ENCODE data around the gene SKI.

The SKI gene

GRCh38 chr1:2277741-2278488 lies 49.8 kb downstream of the SKI start:
- peak overlapping the region; percentile 75 for H3K14ac ChIP-seq (ENCODE audit: low read length)
- DNase-seq (ENCODE audit: low spot score) = no peak
- peak overlapping the region; percentile 96 for H2BK5ac ChIP-seq (ENCODE audit: low read length)
- H2BK12ac ChIP-seq (ENCODE audit: low read length) = peak overlapping the region; percentile 100
- peak overlapping the region; percentile 83 for H3K9ac ChIP-seq (ENCODE audit: low read depth, low read length, poor library complexity)
- H3K4ac ChIP-seq (ENCODE audit: low read length) = peak overlapping the region; percentile 97
- peak overlapping the region; percentile 93 for H3K27ac ChIP-seq (replicated peaks; ENCODE audit: low read length)
- peak overlapping the region; percentile 69 for H2BK15ac ChIP-seq (ENCODE audit: low read length)
- H2AK5ac ChIP-seq (ENCODE audit: low read depth, low read length) = peak overlapping the region; percentile 99
- no peak overlapping the region for H4K8ac ChIP-seq (ENCODE audit: low read depth, low read length)
- H3K36me3 ChIP-seq (replicated peaks in 1 of 2; ENCODE audit: control insufficient read depth in 2 of 2, insufficient read depth in 2 of 2, low read length in 2 of 2) = peaks cover 7 to 22% of the 10 kb centered on the region in 2 donors
- peak overlapping the region; percentile 99 for H3K23ac ChIP-seq (ENCODE audit: low read depth, low read length, poor library complexity)
- no peak overlapping the region for H3K4me2 ChIP-seq (ENCODE audit: insufficient read depth, low read length, poor library complexity, severe bottlenecking)
- peaks cover 5% of the 10 kb centered on the region in 2 donors for H3K9me3 ChIP-seq (replicated peaks in 1 of 2; ENCODE audit: control insufficient read depth in 2 of 2, insufficient read depth in 1 of 2, low read depth in 1 of 2, low read length in 2 of 2)
- peaks cover 42 to 58% of the 10 kb centered on the region in 2 donors for H3K4me1 ChIP-seq (ENCODE audit: control insufficient read depth in 2 of 2, insufficient read depth in 1 of 2, low read depth in 1 of 2, low read length in 2 of 2)
- no peak overlapping the region for H2AFZ ChIP-seq (ENCODE audit: low read length)
- H4K91ac ChIP-seq (ENCODE audit: low read depth, low read length, poor library complexity) = peak overlapping the region; percentile 60
- H3K79me1 ChIP-seq (ENCODE audit: low read depth, low read length) = peaks cover 46% of the 10 kb centered on the region
- peak overlapping the region; percentile 84 for H2BK120ac ChIP-seq (ENCODE audit: low read depth, low read length)
- H3K4me3 ChIP-seq (ENCODE audit: low read length in 2 of 2) = peak overlapping the region in 1 of 2 donors; percentile 15
- WGBS, 2 donors (ENCODE audit: extremely low coverage in 2 of 2, insufficient read length in 2 of 2, insufficient replicate concordance in 1 of 2) = no CpG with 5 or more reads among the region's 25 CpGs
- peak overlapping the region; percentile 99 for H3K18ac ChIP-seq (ENCODE audit: low read length)
- H3K27me3 ChIP-seq (ENCODE audit: control insufficient read depth in 3 of 3, insufficient read depth in 3 of 3, low read depth in 1 of 3, low read length in 3 of 3) = peaks cover 0 to 3% (median 0%) of the 10 kb centered on the region in 3 experiments

- Histone ChIP-seq H3K14ac (ENCODE audit: low read length) (peak overlapping the region; percentile 75), H3K9ac (ENCODE audit: low read depth, low read length, poor library complexity) (peak overlapping the region; percentile 79), H3K27ac (replicated peaks; ENCODE audit: low read length) (peak overlapping the region; percentile 93), H3K9me3 (replicated peaks in 1 of 2; ENCODE audit: control insufficient read depth in 2 of 2, insufficient read depth in 1 of 2, low read depth in 1 of 2, low read length in 2 of 2) (peaks cover 5% of the 10 kb centered on the region in 2 donors), H3K18ac (ENCODE audit: low read length) (peak overlapping the region; percentile 99), H3K23ac (ENCODE audit: low read depth, low read length, poor library complexity) (no peak overlapping the region), H3K4me3 (ENCODE audit: low read length in 2 of 2) (no peak overlapping the region), H2BK12ac (ENCODE audit: low read length) (peak overlapping the region; percentile 100), H2BK120ac (ENCODE audit: low read depth, low read length) (peak overlapping the region; percentile 98), H3K27me3 (ENCODE audit: control insufficient read depth in 3 of 3, insufficient read depth in 3 of 3, low read depth in 1 of 3, low read length in 3 of 3) (peaks cover 0 to 3% (median 0%) of the 10 kb centered on the region in 3 experiments), H3K79me1 (ENCODE audit: low read depth, low read length) (peaks cover 44% of the 10 kb centered on the region), H3K4me1 (ENCODE audit: control insufficient read depth in 2 of 2, insufficient read depth in 1 of 2, low read depth in 1 of 2, low read length in 2 of 2) (peaks cover 34 to 54% of the 10 kb centered on the region in 2 donors), H2BK15ac (ENCODE audit: low read length) (peak overlapping the region; percentile 69), H2BK5ac (ENCODE audit: low read length) (peak overlapping the region; percentile 96), H4K8ac (ENCODE audit: low read depth, low read length) (no peak overlapping the region), H2AK5ac (ENCODE audit: low read depth, low read length) (peak overlapping the region; percentile 99), H3K36me3 (replicated peaks in 1 of 2; ENCODE audit: control insufficient read depth in 2 of 2, insufficient read depth in 2 of 2, low read length in 2 of 2) (peaks cover 6 to 30% of the 10 kb centered on the region in 2 donors), H3K4ac (ENCODE audit: low read length) (peak overlapping the region; percentile 85), H4K91ac (ENCODE audit: low read depth, low read length, poor library complexity) (peak overlapping the region; percentile 87), H3K4me2 (ENCODE audit: insufficient read depth, low read length, poor library complexity, severe bottlenecking) (peak overlapping the region; percentile 46), H2AFZ (ENCODE audit: low read length) (no peak overlapping the region)
- no peak for DNase-seq (ENCODE audit: low spot score)
- WGBS, 2 donors (ENCODE audit: extremely low coverage in 2 of 2, insufficient read length in 2 of 2, insufficient replicate concordance in 1 of 2) = no CpG with 5 or more reads among the region's 16 CpGs
Observed at GRCh38 chr1:2278591-2279209, 50.6 kb downstream of the SKI start.

GRCh38 chr1:2279210-2279639 lies 51.1 kb downstream of the SKI start:
- Histone ChIP-seq H2BK15ac (ENCODE audit: low read length) (peak overlapping the region; percentile 69), H2BK5ac (ENCODE audit: low read length) (peak overlapping the region; percentile 96), H4K8ac (ENCODE audit: low read depth, low read length) (no peak overlapping the region), H4K91ac (ENCODE audit: low read depth, low read length, poor library complexity) (no peak overlapping the region), H3K27me3 (ENCODE audit: control insufficient read depth in 3 of 3, insufficient read depth in 3 of 3, low read depth in 1 of 3, low read length in 3 of 3) (peaks cover 0 to 3% (median 0%) of the 10 kb centered on the region in 3 experiments), H3K9ac (ENCODE audit: low read depth, low read length, poor library complexity) (peak overlapping the region; percentile 79), H3K4me3 (ENCODE audit: low read length in 2 of 2) (no peak overlapping the region), H3K14ac (ENCODE audit: low read length) (peak overlapping the region; percentile 5), H3K79me1 (ENCODE audit: low read depth, low read length) (peaks cover 41% of the 10 kb centered on the region), H3K4me1 (ENCODE audit: control insufficient read depth in 2 of 2, insufficient read depth in 1 of 2, low read depth in 1 of 2, low read length in 2 of 2) (peaks cover 33 to 54% of the 10 kb centered on the region in 2 donors), H3K4ac (ENCODE audit: low read length) (no peak overlapping the region), H3K36me3 (replicated peaks in 1 of 2; ENCODE audit: control insufficient read depth in 2 of 2, insufficient read depth in 2 of 2, low read length in 2 of 2) (peaks cover 6 to 35% of the 10 kb centered on the region in 2 donors), H2BK120ac (ENCODE audit: low read depth, low read length) (peak overlapping the region; percentile 98), H3K9me3 (replicated peaks in 1 of 2; ENCODE audit: control insufficient read depth in 2 of 2, insufficient read depth in 1 of 2, low read depth in 1 of 2, low read length in 2 of 2) (peaks cover 5% of the 10 kb centered on the region in 2 donors), H2AFZ (ENCODE audit: low read length) (no peak overlapping the region), H2AK5ac (ENCODE audit: low read depth, low read length) (peak overlapping the region; percentile 99), H3K23ac (ENCODE audit: low read depth, low read length, poor library complexity) (no peak overlapping the region), H2BK12ac (ENCODE audit: low read length) (peak overlapping the region; percentile 59), H3K4me2 (ENCODE audit: insufficient read depth, low read length, poor library complexity, severe bottlenecking) (no peak overlapping the region), H3K27ac (replicated peaks; ENCODE audit: low read length) (peak overlapping the region; percentile 93), H3K18ac (ENCODE audit: low read length) (peak overlapping the region; percentile 99)
- peak; percentile 91 for DNase-seq (ENCODE audit: low spot score)
- no CpG with 5 or more reads among the region's 13 CpGs for whole genome bisulfite sequencing, 2 donors (ENCODE audit: extremely low coverage in 2 of 2, insufficient read length in 2 of 2, insufficient replicate concordance in 1 of 2)

- Histone ChIP-seq H3K27ac (replicated peaks; ENCODE audit: low read length) (peak overlapping the region; percentile 88), H2AK5ac (ENCODE audit: low read depth, low read length) (peak overlapping the region; percentile 99), H2BK15ac (ENCODE audit: low read length) (peak overlapping the region; percentile 81), H3K4ac (ENCODE audit: low read length) (peak overlapping the region; percentile 93), H4K91ac (ENCODE audit: low read depth, low read length, poor library complexity) (peak overlapping the region; percentile 98), H2BK120ac (ENCODE audit: low read depth, low read length) (no peak overlapping the region), H2AFZ (ENCODE audit: low read length) (no peak overlapping the region), H2BK12ac (ENCODE audit: low read length) (peak overlapping the region; percentile 46), H4K8ac (ENCODE audit: low read depth, low read length) (no peak overlapping the region), H3K9ac (ENCODE audit: low read depth, low read length, poor library complexity) (no peak overlapping the region), H2BK5ac (ENCODE audit: low read length) (peak overlapping the region; percentile 96), H3K4me3 (ENCODE audit: low read length in 2 of 2) (no peak overlapping the region), H3K27me3 (ENCODE audit: control insufficient read depth in 3 of 3, insufficient read depth in 3 of 3, low read depth in 1 of 3, low read length in 3 of 3) (peaks cover 0 to 3% (median 0%) of the 10 kb centered on the region in 3 experiments), H3K36me3 (replicated peaks in 1 of 2; ENCODE audit: control insufficient read depth in 2 of 2, insufficient read depth in 2 of 2, low read length in 2 of 2) (peaks cover 6 to 40% of the 10 kb centered on the region in 2 donors), H3K9me3 (replicated peaks in 1 of 2; ENCODE audit: control insufficient read depth in 2 of 2, insufficient read depth in 1 of 2, low read depth in 1 of 2, low read length in 2 of 2) (peaks cover 5% of the 10 kb centered on the region in 2 donors), H3K18ac (ENCODE audit: low read length) (peak overlapping the region; percentile 84), H3K23ac (ENCODE audit: low read depth, low read length, poor library complexity) (no peak overlapping the region), H3K4me1 (ENCODE audit: control insufficient read depth in 2 of 2, insufficient read depth in 1 of 2, low read depth in 1 of 2, low read length in 2 of 2) (peaks cover 33 to 50% of the 10 kb centered on the region in 2 donors), H3K4me2 (ENCODE audit: insufficient read depth, low read length, poor library complexity, severe bottlenecking) (no peak overlapping the region), H3K14ac (ENCODE audit: low read length) (no peak overlapping the region), H3K79me1 (ENCODE audit: low read depth, low read length) (peaks cover 39% of the 10 kb centered on the region)
- no peak for DNase-seq (ENCODE audit: low spot score)
- WGBS, 2 donors (ENCODE audit: extremely low coverage in 2 of 2, insufficient read length in 2 of 2, insufficient replicate concordance in 1 of 2) = no CpG with 5 or more reads among the region's 9 CpGs
Observed at GRCh38 chr1:2279817-2280216, 51.7 kb downstream of the SKI start.

Data from neuronal stem cell (in vitro differentiated cells).